Activated naive CD4-positive, alpha-beta T cell treated with anti-CD3 and anti-CD28 coated beads, Interleukin-2, amount 50 U/mL, for 16 hours (primary cell): ENCODE data around the gene BLCAP.

Experiments
- DNase-seq: peaks from one replicate; pipeline ENCODE4 v3.0.0-alpha.2; 2020

The BLCAP gene

GRCh38 chr20:37529214-37529967, 1.7 kb upstream of the BLCAP start:
- DNase-seq = no peak

GRCh38 chr20:37528446-37529213, 954 bp upstream of the BLCAP start:
- peak; percentile 23 for DNase-seq

- no peak for DNase-seq
Measured at GRCh38 chr20:37526839-37527637, 638 bp downstream of the BLCAP start.

- no peak for DNase-seq
Measured at GRCh38 chr20:37526238-37526838, 1.3 kb downstream of the BLCAP start.

- DNase-seq = no peak
Measured at GRCh38 chr20:37525810-37526209, 1.9 kb downstream of the BLCAP start.

GRCh38 chr20:37524859-37525708, 2.6 kb downstream of the BLCAP start:
- DNase-seq = no peak

GRCh38 chr20:37523911-37524700, 3.6 kb downstream of the BLCAP start:
- no peak for DNase-seq

GRCh38 chr20:37523012-37523391, 4.7 kb downstream of the BLCAP start:
- DNase-seq = no peak

GRCh38 chr20:37522260-37523011, 5.2 kb downstream of the BLCAP start:
- DNase-seq = no peak

- DNase-seq = no peak
Measured at GRCh38 chr20:37521061-37521771, 6.5 kb downstream of the BLCAP start, which contains the start of gene NNAT. TSS of gene NNAT (plus strand) at chr20:37521250. CDS start at chr20:37521332, 82 bp downstream.

- DNase-seq = no peak
Measured at GRCh38 chr20:37520419-37520955, 7.2 kb downstream of the BLCAP start.

- DNase-seq = no peak
Measured at GRCh38 chr20:37519508-37520418, 7.9 kb downstream of the BLCAP start.

GRCh38 chr20:37518606-37519507, 8.8 kb downstream of the BLCAP start:
- no peak for DNase-seq

GRCh38 chr20:37518059-37518458, 9.6 kb downstream of the BLCAP start:
- no peak for DNase-seq

GRCh38 chr20:37516811-37517750, 10.6 kb downstream of the BLCAP start:
- DNase-seq = no peak

GRCh38 chr20:37515876-37516275, 11.8 kb downstream of the BLCAP start:
- DNase-seq = no peak
